Transverse colon (tissue), 4 donors: ENCODE results near the gene ACP7. TPM values are rescaled to one million over a fixed set of nuclear protein-coding genes. Genes with fewer than 3 reads are reported as not detected.
"Not testable (repeated sequence)": the region's sequence is repeated elsewhere in the genome, so short reads cannot be mapped to it uniquely, and the experiment has no call there.

Source experiments
- DNase-seq: peaks from one replicate; pipeline ENCODE4 v3.0.0-alpha.2; 2019
- H3K27ac ChIP-seq, 4 donors: fragments of 200-600 bp; sonication (generic); 2 replicates each; pipeline ENCODE4 v1.5.1; 2016 to 2018; ENCODE audit warnings: inconsistent platforms in 4 of 4
- H3K27me3 ChIP-seq: fragments of 200-600 bp; sonication (generic); 2 replicates; pipeline ENCODE4 v1.5.1; 2017; ENCODE audit warnings: inconsistent platforms
- H3K36me3 ChIP-seq, 4 donors: fragments of 200-600 bp; sonication (generic); 2 replicates each; pipeline ENCODE4 v1.5.1; 2017 to 2019; ENCODE audit warnings: inconsistent platforms in 4 of 4
- H3K4me1 ChIP-seq, 4 donors: fragments of 200-600 bp; sonication (generic); 2 replicates each; pipeline ENCODE4 v1.5.1; 2017 to 2020; ENCODE audit warnings: inconsistent platforms in 4 of 4
- H3K4me3 ChIP-seq, 4 donors: fragments of 200-600 bp; sonication (generic); 1 replicate in 1 of 4; 2 replicates in 3 of 4; pipeline versions ENCODE4 v1.5.1 to v1.6.1; 2017 to 2019; ENCODE audit warnings: inconsistent platforms in 4 of 4
- H3K9me3 ChIP-seq, 2 donors: fragments of 200-600 bp; sonication (generic); 2 replicates each; pipeline ENCODE4 v1.5.1; 2017 to 2019; ENCODE audit warnings: inconsistent platforms in 2 of 2
- CTCF ChIP-seq, 5 experiments: fragments of 200-600 bp in 3 of 5; fragments of 450-650 bp in 2 of 5; sonication (generic) in 3 of 5; IDR thresholded peaks; 1 replicate in 2 of 5; 2 replicates in 3 of 5; pipeline ENCODE4 v1.5.1; 2016 to 2017; ENCODE audit warnings: antibody characterized with exemption in 5 of 5, inconsistent platforms in 3 of 5, mild to moderate bottlenecking in 2 of 5, moderate library complexity in 1 of 5
- EP300 ChIP-seq: sonication (generic); formaldehyde crosslinking; IDR thresholded peaks from one replicate; pipeline ENCODE4 v1.6.1; 2017; ENCODE audit warnings: antibody characterized with exemption, low read depth
- POLR2A ChIP-seq: fragments of 450-650 bp; IDR thresholded peaks from one replicate; pipeline ENCODE4 v1.6.1; 2016; ENCODE audit warnings: antibody characterized with exemption, mild to moderate bottlenecking, moderate library complexity
- POLR2AphosphoS5 ChIP-seq, 3 donors: sonication (generic); formaldehyde crosslinking; IDR thresholded peaks; one replicate each; pipeline ENCODE4 v1.6.1; 2016; ENCODE audit warnings: antibody characterized with exemption in 3 of 3
- WGBS, 2 donors: methylation state at CpG; one replicate each; pipeline ENCODE4 v1.1.5; 2018; ENCODE audit warnings: low coverage in 1 of 2; 5-methylcytosine and 5-hydroxymethylcytosine counted together
- in situ Hi-C, 4 donors: fragments of 200-750 bp; cut with MboI; loops; one replicate each; pipeline versions ENCODE4 v1.15.0 to v1.15.1; 2017; ENCODE audit warnings: low sequenced_read_pairs in 3 of 4, low pct_ligation_motif_present in 1 of 4, low pct_unique_long_range_greater_than_20kb in 1 of 4
- intact Hi-C: fragments of 100-400 bp; cut with DNase I; formaldehyde crosslinking; loops from one replicate; pipeline ENCODE4 v1.15.1; 2023; ENCODE audit warnings: low total_unique reads
- total RNA-seq, 4 donors: library from RNA; depleted of rRNA; stranded (reverse); fragments of >200 nt; gene quantifications; one replicate each; pipeline ENCODE4 v1.1.0, GENCODE V29; 2016

Gene ACP7
- total RNA-seq, 4 donors from 2014 or later, result not detected

- H3K4me3 ChIP-seq, result no peak overlapping the region
- TF ChIP-seq EP300 (no peak), CTCF (IDR thresholded peaks at IDR 0.05) (no peak), POLR2AphosphoS5 (IDR thresholded peaks at IDR 0.05) (no peak), POLR2A (no peak)
- H3K36me3 ChIP-seq, result no peaks in the 10 kb centered on the region
- H3K27me3 ChIP-seq, result no peaks in the 10 kb centered on the region
- intact Hi-C loops, result no loop called here
- WGBS, 2 donors, result 74 to 100% methylated on average over 1 to 11 of the region's 11 CpGs
- H3K9me3 ChIP-seq, result no peaks in the 10 kb centered on the region
- no peak for DNase-seq
- in situ Hi-C loops, result no loop called here
- H3K27ac ChIP-seq, result no peak overlapping the region
- peaks cover 22 to 68% (median 49%) of the 10 kb centered on the region in 4 donors for H3K4me1 ChIP-seq
Observed at GRCh38 chr19:39141929-39142328, 57.8 kb downstream of the ACP7 start.

- 94% methylated on average over 5 of the region's 5 CpGs; no CpG with 5 or more reads in 1 of the 2 donors for WGBS, 2 donors
- no peaks in the 10 kb centered on the region for H3K27me3 ChIP-seq
- no peaks in the 10 kb centered on the region for H3K9me3 ChIP-seq
- H3K27ac ChIP-seq, result no peak overlapping the region
- intact Hi-C loops (no loop called here), in situ Hi-C loops (no loop called here)
- H3K36me3 ChIP-seq, result no peaks in the 10 kb centered on the region
- DNase-seq, result no peak
- no peak overlapping the region for H3K4me3 ChIP-seq
- peaks cover 22 to 63% (median 46%) of the 10 kb centered on the region in 4 donors for H3K4me1 ChIP-seq
- TF ChIP-seq CTCF (IDR thresholded peaks at IDR 0.05) (no peak), POLR2AphosphoS5 (IDR thresholded peaks at IDR 0.05) (no peak), POLR2A (no peak), EP300 (no peak)
Observed at GRCh38 chr19:39142630-39143029, 58.5 kb downstream of the ACP7 start.

- in situ Hi-C loops, DNase-seq, H3K27me3 ChIP-seq, intact Hi-C loops, H3K36me3 ChIP-seq, H3K9me3 ChIP-seq: not testable (repeated sequence)
- Histone ChIP-seq H3K4me1 (peaks cover 22 to 63% (median 42%) of the 10 kb centered on the region in 4 donors), H3K27ac (peak overlapping the region; percentile 73 to 89 (median 87)), H3K4me3 (peak overlapping the region in 1 of 4 donors; percentile 7)
- WGBS, 2 donors, result 60 to 66% methylated on average over 3 to 5 of the region's 5 CpGs
Observed at GRCh38 chr19:39143757-39144289, 59.7 kb downstream of the ACP7 start.

GRCh38 chr19:39144290-39145071 lies 60.3 kb downstream of the ACP7 start:
- TF ChIP-seq CTCF (IDR thresholded peaks at IDR 0.05), result no peak
- intact Hi-C loops (no loop called here), in situ Hi-C loops (no loop called here)
- no peak for DNase-seq
- Histone ChIP-seq H3K9me3 (no peaks in the 10 kb centered on the region), H3K27me3 (no peaks in the 10 kb centered on the region), H3K4me3 (peak overlapping the region in 1 of 4 donors; percentile 7), H3K4me1 (peaks cover 22 to 59% (median 39%) of the 10 kb centered on the region in 4 donors), H3K36me3 (no peaks in the 10 kb centered on the region), H3K27ac (peak overlapping the region; percentile 73 to 89 (median 87))
- WGBS, 2 donors, result 0 to 41% methylated on average over 1 to 14 of the region's 14 CpGs
